ENCODE measurements around the gene TRMT112. TPM values are rescaled to one million over a fixed set of nuclear protein-coding genes. Genes with fewer than 3 reads are reported as not detected.

Gene TRMT112
- total and polyA plus RNA-seq, 10 of the 15 experiments (the other 5 are each of a cell fraction or from before 2014, with no cell fraction given): 212 to 455 (median 308) TPM

DNA sequence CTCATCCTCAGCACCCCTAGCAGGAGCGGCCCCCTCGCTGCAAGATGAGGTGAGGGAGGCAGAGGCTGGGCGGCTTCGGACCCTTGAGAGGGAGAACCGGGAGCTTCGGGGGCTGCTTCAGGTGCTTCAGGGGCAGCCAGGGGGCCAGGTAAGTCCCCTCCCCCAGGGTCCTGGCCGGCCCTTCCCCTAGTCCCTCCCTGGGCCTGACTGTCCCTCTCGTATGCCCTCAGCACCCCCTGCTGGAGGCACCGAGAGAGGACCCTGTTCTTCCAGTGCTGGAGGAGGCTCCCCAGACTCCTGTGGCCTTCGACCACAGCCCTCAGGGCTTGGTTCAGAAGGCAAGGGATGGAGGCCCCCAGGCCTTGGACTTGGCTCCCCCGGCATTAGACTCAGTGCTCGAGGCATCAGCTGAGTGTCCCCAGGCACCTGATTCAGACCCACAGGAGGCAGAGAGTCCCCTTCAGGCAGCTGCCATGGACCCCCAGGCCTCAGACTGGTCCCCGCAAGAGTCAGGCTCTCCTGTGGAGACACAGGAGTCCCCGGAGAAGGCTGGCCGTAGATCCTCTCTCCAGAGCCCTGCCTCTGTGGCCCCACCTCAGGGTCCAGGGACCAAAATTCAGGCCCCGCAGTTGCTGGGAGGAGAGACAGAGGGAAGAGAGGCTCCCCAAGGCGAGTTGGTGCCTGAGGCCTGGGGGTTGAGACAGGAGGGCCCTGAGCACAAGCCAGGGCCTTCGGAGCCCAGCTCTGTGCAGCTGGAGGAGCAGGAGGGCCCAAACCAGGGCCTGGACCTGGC, 26.6 kb upstream of the TRMT112 start:
- Histone ChIP-seq H3K27ac (ENCODE audit: control insufficient read depth, insufficient read depth) (no peak overlapping the region), H3K79me2 (ENCODE audit: control insufficient read depth, insufficient read depth, low read length) (peaks cover 24% of the 10 kb centered on the region), H3K4me1 (ENCODE audit: control insufficient read depth, insufficient read depth, low read length) (peaks cover 23% of the 10 kb centered on the region), H3K9me3 (replicated peaks; ENCODE audit: control insufficient read depth, insufficient read depth, low read length) (no peaks in the 10 kb centered on the region), H3K9ac (ENCODE audit: control insufficient read depth, insufficient read depth, low read length) (no peak overlapping the region), H2AFZ (ENCODE audit: control insufficient read depth, low read depth, low read length) (no peak overlapping the region), H3K36me3 (ENCODE audit: control insufficient read depth in 2 of 2, insufficient read depth in 2 of 2, low read length in 1 of 2) (peaks cover 8 to 13% of the 10 kb centered on the region in 2 experiments; a peak in 3 of 4 replicates), H3K4me2 (ENCODE audit: control insufficient read depth, insufficient read depth) (no peak overlapping the region), H4K20me1 (ENCODE audit: control insufficient read depth, insufficient read depth) (no peaks in the 10 kb centered on the region; the same call in 1 of the 2 replicates), H3K27me3 (replicated peaks in 1 of 2; ENCODE audit: control insufficient read depth in 2 of 2, insufficient read depth in 2 of 2, low read length in 1 of 2) (no peaks in the 10 kb centered on the region), H3K4me3 (no peak overlapping the region)
- BruUV-seq (replicated peaks): no TSS peak
- CTCF ChIA-PET: interaction anchor here (0.7 to 2.7 kb wide), 6 partner anchors 11 to 39 kb away, joined by 3 to 25 read pairs (median 4); partner anchors contain the start of genes ESRRA, PRDX5 and TRMT112
- in situ Hi-C loops (cut with MboI) (no loop called here), intact Hi-C loops (cut with micrococcal nuclease; ENCODE audit: unreplicated experiment) (no loop called here)
- ATAC-seq: no peak
- SMC1A ChIA-PET (ENCODE audit: uncharacterized antibody, unreplicated experiment): interaction anchor here (0.9 kb wide), 1 partner anchor 11 kb away, joined by 3 read pairs; no protein-coding TSS in a partner anchor
- WGBS (ENCODE audit: insufficient coverage, insufficient replicate concordance, low lambda C conversion rate, missing lambda C conversion rate): 90% methylated on average over 18 of the region's 18 CpGs
- POLR2A ChIA-PET: interaction anchor here (0.6 to 0.9 kb wide), 2 partner anchors 11 to 18 kb away, joined by 3 to 4 read pairs; no protein-coding TSS in a partner anchor
- DNase-seq (ENCODE audit: low read depth, low spot score): no peak
- RAD21 ChIA-PET (ENCODE audit: unreplicated experiment): no interaction called here
- no peak for FAIRE-seq
- TF ChIP-seq ZBED1 (IDR thresholded peaks at IDR 0.05; ENCODE audit: borderline replicate concordance) (no peak), CREB1 (IDR thresholded peaks at IDR 0.05; ENCODE audit: low read depth) (no peak), CHD4 (IDR thresholded peaks at IDR 0.05) (no peak), SMC3 (IDR thresholded peaks at IDR 0.05; ENCODE audit: borderline replicate concordance, low read length) (peak; percentile 5; the same call in 1 of the 2 replicates), SIN3A (IDR thresholded peaks at IDR 0.05; ENCODE audit: low read depth, low read length) (no peak), EED (IDR thresholded peaks at IDR 0.05; ENCODE audit: low read depth) (no peak), RBBP5 (conservative IDR thresholded peaks at IDR 0.05) (no peak), NRF1 (conservative IDR thresholded peaks at IDR 0.05; ENCODE audit: low read depth, low read length) (no peak), ZNF622 (IDR thresholded peaks at IDR 0.05) (no peak), KAT2A (conservative IDR thresholded peaks at IDR 0.05; ENCODE audit: control insufficient read depth, low read depth, low read length) (no peak)
- TF ChIP-seq, protein P1, sequence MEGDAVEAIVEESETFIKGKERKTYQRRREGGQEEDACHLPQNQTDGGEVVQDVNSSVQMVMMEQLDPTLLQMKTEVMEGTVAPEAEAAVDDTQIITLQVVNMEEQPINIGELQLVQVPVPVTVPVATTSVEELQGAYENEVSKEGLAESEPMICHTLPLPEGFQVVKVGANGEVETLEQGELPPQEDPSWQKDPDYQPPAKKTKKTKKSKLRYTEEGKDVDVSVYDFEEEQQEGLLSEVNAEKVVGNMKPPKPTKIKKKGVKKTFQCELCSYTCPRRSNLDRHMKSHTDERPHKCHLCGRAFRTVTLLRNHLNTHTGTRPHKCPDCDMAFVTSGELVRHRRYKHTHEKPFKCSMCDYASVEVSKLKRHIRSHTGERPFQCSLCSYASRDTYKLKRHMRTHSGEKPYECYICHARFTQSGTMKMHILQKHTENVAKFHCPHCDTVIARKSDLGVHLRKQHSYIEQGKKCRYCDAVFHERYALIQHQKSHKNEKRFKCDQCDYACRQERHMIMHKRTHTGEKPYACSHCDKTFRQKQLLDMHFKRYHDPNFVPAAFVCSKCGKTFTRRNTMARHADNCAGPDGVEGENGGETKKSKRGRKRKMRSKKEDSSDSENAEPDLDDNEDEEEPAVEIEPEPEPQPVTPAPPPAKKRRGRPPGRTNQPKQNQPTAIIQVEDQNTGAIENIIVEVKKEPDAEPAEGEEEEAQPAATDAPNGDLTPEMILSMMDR (IDR thresholded peaks at IDR 0.05 in 2 of 3, conservative IDR thresholded peaks at IDR 0.05 in 1 of 3; ENCODE audit: control insufficient read depth in 2 of 3, extremely low read depth in 1 of 3, insufficient read depth in 1 of 3, low read depth in 3 of 3, low read length in 3 of 3): peak; percentile 13 to 32 (median 30); a peak in 1 of 6 replicates
- TF ChIP-seq, protein P2, sequence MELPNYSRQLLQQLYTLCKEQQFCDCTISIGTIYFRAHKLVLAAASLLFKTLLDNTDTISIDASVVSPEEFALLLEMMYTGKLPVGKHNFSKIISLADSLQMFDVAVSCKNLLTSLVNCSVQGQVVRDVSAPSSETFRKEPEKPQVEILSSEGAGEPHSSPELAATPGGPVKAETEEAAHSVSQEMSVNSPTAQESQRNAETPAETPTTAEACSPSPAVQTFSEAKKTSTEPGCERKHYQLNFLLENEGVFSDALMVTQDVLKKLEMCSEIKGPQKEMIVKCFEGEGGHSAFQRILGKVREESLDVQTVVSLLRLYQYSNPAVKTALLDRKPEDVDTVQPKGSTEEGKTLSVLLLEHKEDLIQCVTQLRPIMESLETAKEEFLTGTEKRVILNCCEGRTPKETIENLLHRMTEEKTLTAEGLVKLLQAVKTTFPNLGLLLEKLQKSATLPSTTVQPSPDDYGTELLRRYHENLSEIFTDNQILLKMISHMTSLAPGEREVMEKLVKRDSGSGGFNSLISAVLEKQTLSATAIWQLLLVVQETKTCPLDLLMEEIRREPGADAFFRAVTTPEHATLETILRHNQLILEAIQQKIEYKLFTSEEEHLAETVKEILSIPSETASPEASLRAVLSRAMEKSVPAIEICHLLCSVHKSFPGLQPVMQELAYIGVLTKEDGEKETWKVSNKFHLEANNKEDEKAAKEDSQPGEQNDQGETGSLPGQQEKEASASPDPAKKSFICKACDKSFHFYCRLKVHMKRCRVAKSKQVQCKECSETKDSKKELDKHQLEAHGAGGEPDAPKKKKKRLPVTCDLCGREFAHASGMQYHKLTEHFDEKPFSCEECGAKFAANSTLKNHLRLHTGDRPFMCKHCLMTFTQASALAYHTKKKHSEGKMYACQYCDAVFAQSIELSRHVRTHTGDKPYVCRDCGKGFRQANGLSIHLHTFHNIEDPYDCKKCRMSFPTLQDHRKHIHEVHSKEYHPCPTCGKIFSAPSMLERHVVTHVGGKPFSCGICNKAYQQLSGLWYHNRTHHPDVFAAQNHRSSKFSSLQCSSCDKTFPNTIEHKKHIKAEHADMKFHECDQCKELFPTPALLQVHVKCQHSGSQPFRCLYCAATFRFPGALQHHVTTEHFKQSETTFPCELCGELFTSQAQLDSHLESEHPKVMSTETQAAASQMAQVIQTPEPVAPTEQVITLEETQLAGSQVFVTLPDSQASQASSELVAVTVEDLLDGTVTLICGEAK (IDR thresholded peaks at IDR 0.05; ENCODE audit: borderline replicate concordance): no peak
- TF ChIP-seq, protein P3, sequence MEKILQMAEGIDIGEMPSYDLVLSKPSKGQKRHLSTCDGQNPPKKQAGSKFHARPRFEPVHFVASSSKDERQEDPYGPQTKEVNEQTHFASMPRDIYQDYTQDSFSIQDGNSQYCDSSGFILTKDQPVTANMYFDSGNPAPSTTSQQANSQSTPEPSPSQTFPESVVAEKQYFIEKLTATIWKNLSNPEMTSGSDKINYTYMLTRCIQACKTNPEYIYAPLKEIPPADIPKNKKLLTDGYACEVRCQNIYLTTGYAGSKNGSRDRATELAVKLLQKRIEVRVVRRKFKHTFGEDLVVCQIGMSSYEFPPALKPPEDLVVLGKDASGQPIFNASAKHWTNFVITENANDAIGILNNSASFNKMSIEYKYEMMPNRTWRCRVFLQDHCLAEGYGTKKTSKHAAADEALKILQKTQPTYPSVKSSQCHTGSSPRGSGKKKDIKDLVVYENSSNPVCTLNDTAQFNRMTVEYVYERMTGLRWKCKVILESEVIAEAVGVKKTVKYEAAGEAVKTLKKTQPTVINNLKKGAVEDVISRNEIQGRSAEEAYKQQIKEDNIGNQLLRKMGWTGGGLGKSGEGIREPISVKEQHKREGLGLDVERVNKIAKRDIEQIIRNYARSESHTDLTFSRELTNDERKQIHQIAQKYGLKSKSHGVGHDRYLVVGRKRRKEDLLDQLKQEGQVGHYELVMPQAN (conservative IDR thresholded peaks at IDR 0.05): no peak
- TF ChIP-seq, protein P4, sequence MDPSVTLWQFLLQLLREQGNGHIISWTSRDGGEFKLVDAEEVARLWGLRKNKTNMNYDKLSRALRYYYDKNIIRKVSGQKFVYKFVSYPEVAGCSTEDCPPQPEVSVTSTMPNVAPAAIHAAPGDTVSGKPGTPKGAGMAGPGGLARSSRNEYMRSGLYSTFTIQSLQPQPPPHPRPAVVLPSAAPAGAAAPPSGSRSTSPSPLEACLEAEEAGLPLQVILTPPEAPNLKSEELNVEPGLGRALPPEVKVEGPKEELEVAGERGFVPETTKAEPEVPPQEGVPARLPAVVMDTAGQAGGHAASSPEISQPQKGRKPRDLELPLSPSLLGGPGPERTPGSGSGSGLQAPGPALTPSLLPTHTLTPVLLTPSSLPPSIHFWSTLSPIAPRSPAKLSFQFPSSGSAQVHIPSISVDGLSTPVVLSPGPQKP (IDR thresholded peaks at IDR 0.05; ENCODE audit: low read depth, low read length): no peak

Data from GM12878 (cell line).